Erythroblast (primary cell): ENCODE results near the gene FXR1.
"Not testable (repeated sequence)": the region's sequence is repeated elsewhere in the genome, so short reads cannot be mapped to it uniquely, and the experiment has no call there.

ENCODE experiments used
- GATA1 ChIP-seq: IDR thresholded peaks from 2 replicates; pipeline ENCODE4 v1.6.1; 2011; ENCODE audit warnings: low read depth, mild to moderate bottlenecking, control low read depth, low read length, moderate library complexity
- POLR2A ChIP-seq: IDR thresholded peaks from 2 replicates; pipeline ENCODE4 v1.6.1; 2011; ENCODE audit warnings: mild to moderate bottlenecking, low read length

DNA sequence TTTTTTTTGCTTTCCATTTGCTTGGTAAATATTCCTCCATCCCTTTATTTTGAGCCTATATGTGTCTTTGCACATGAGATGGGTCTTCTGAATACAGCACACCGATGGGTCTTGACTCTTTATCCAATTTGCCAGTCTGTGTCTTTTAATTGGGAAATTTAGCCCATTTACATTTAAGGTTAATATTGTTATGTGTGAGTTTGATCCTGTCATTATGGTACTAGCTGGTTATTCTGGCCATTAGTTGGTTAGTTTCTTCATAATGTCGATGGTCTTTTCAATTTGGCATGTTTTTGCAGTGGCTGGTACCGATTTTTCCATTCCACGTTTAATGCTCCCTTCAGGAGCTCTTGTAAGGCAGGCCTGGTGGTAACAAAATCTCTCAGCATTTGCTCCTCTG, 89.9 kb downstream of the FXR1 start:
- not testable (repeated sequence) for TF ChIP-seq POLR2A, GATA1
